Osteoblast (primary cell): ENCODE results near the gene KLHL8. TPM values are rescaled to one million over a fixed set of nuclear protein-coding genes. Genes with fewer than 3 reads are reported as not detected.

Source experiments
- DNase-seq: peaks from one replicate; pipeline ENCODE4 v3.0.0; 2011; ENCODE audit warnings: low spot score, mixed read lengths; ENCODE audit not compliant: insufficient read length; ENCODE audit errors: missing footprints
- H2AFZ ChIP-seq: 2 replicates; pipeline ENCODE4 v1.6.0; 2011; ENCODE audit warnings: mild to moderate bottlenecking, low read length
- H3K27ac ChIP-seq: 2 replicates; pipeline ENCODE4 v1.5.1; 2011; ENCODE audit warnings: mild to moderate bottlenecking, low read depth, low read length, moderate library complexity
- H3K27me3 ChIP-seq: 2 replicates; pipeline ENCODE4 v1.6.0; 2012; ENCODE audit warnings: mild to moderate bottlenecking, control low read depth, inconsistent platforms, low read length, moderate library complexity; ENCODE audit not compliant: insufficient read depth
- H3K36me3 ChIP-seq: 2 replicates; pipeline ENCODE4 v1.5.1; 2011; ENCODE audit warnings: mild to moderate bottlenecking, low read length, control low read depth, moderate library complexity; ENCODE audit not compliant: insufficient read depth
- H3K4me1 ChIP-seq: 2 replicates; pipeline ENCODE4 v1.5.1; 2011; ENCODE audit warnings: mild to moderate bottlenecking, low read length, control low read depth, moderate library complexity; ENCODE audit not compliant: insufficient read depth
- H3K4me2 ChIP-seq: 2 replicates; pipeline ENCODE4 v1.6.0; 2011; ENCODE audit warnings: mild to moderate bottlenecking, low read length; ENCODE audit not compliant: insufficient read depth
- H3K4me3 ChIP-seq: fragments of 200-600 bp; sonication (generic); 3 replicates; pipeline ENCODE4 v1.5.1; 2012; ENCODE audit warnings: mild to moderate bottlenecking, low read length, inconsistent platforms; ENCODE audit not compliant: insufficient read depth
- H3K79me2 ChIP-seq: 2 replicates; pipeline ENCODE4 v1.6.0; 2012; ENCODE audit warnings: mild to moderate bottlenecking, low read length, control low read depth, inconsistent platforms; ENCODE audit not compliant: insufficient read depth
- H3K9me3 ChIP-seq: 2 replicates; pipeline ENCODE4 v1.5.1; 2011; ENCODE audit warnings: low read depth, low read length, control low read depth
- H4K20me1 ChIP-seq: 2 replicates; pipeline ENCODE4 v1.6.0; 2012; ENCODE audit warnings: mild to moderate bottlenecking, low read length, control low read depth; ENCODE audit not compliant: insufficient read depth
- total RNA-seq: library from RNA; depleted of rRNA; stranded (reverse); fragments of >200 nt; gene quantifications from 2 replicates; pipeline ENCODE4 v1.2.3, GENCODE V29; 2012
- TF ChIP-seq, protein P1 (sequence below): IDR thresholded peaks from 2 replicates; pipeline ENCODE4 v1.5.1; 2011; ENCODE audit warnings: mild to moderate bottlenecking, low read depth, low read length, moderate library complexity; ENCODE audit errors: extremely low read depth

The KLHL8 gene
- total RNA-seq, 1 donor, result 12.7 TPM

DNA sequence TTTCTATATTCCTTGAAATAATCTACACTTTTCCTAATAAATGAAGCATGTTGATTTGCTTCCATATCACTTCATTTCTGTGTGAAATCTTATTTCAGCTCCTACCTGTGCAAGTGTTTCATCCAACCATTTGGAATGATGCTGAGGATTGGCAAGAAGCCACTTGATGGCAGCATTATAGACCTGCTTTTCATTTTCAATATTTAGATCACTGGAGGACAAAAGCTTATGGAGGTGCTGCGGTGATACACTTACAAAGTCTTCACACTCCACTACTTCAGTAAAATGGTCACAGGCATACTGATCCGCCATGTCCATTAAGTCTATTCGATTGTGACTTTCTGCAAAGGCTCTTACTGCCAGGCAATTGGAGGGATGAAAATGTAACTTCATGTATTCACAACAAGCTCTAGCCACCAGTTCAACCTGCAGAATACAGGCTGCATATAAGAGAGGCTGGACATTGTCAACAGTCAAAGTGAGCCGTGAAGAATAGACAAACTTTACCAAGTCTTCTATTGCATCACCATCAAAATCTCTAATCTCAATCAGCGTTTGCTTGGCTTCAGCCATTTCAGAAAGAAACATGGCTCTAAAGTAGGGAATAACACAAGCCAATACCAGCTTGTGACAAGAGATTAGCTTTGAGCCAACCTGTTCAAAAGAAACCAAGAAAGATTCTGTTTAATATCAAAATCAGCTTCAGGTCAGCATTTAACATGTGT, 35.1 kb downstream of the KLHL8 start:
- H3K4me3 ChIP-seq, result no peak overlapping the region
- no peaks in the 10 kb centered on the region for H3K79me2 ChIP-seq
- H3K4me1 ChIP-seq, result no peaks in the 10 kb centered on the region
- H2AFZ ChIP-seq, result no peak overlapping the region
- no peak overlapping the region for H3K4me2 ChIP-seq
- no peaks in the 10 kb centered on the region for H3K36me3 ChIP-seq
- no peaks in the 10 kb centered on the region for H4K20me1 ChIP-seq
- DNase-seq, result no peak
- TF ChIP-seq, protein P1, sequence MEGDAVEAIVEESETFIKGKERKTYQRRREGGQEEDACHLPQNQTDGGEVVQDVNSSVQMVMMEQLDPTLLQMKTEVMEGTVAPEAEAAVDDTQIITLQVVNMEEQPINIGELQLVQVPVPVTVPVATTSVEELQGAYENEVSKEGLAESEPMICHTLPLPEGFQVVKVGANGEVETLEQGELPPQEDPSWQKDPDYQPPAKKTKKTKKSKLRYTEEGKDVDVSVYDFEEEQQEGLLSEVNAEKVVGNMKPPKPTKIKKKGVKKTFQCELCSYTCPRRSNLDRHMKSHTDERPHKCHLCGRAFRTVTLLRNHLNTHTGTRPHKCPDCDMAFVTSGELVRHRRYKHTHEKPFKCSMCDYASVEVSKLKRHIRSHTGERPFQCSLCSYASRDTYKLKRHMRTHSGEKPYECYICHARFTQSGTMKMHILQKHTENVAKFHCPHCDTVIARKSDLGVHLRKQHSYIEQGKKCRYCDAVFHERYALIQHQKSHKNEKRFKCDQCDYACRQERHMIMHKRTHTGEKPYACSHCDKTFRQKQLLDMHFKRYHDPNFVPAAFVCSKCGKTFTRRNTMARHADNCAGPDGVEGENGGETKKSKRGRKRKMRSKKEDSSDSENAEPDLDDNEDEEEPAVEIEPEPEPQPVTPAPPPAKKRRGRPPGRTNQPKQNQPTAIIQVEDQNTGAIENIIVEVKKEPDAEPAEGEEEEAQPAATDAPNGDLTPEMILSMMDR, result no peak
- H3K27me3 ChIP-seq, result no peaks in the 10 kb centered on the region
- no peak overlapping the region for H3K27ac ChIP-seq
- H3K9me3 ChIP-seq, result no peaks in the 10 kb centered on the region

GRCh38 chr4:87180767-87181166, 39.7 kb downstream of the KLHL8 start:
- no peaks in the 10 kb centered on the region for H3K79me2 ChIP-seq
- peaks cover 6% of the 10 kb centered on the region for H3K4me1 ChIP-seq
- no peak overlapping the region for H2AFZ ChIP-seq
- no peak for DNase-seq
- H3K27ac ChIP-seq, result no peak overlapping the region
- H3K27me3 ChIP-seq, result no peaks in the 10 kb centered on the region
- no peak overlapping the region for H3K4me3 ChIP-seq
- no peaks in the 10 kb centered on the region for H4K20me1 ChIP-seq
- TF ChIP-seq, protein P1, result no peak
- no peaks in the 10 kb centered on the region for H3K36me3 ChIP-seq
- H3K9me3 ChIP-seq, result no peaks in the 10 kb centered on the region
- no peak overlapping the region for H3K4me2 ChIP-seq

- Histone ChIP-seq H3K27ac (no peak overlapping the region), H3K79me2 (no peaks in the 10 kb centered on the region), H3K9me3 (no peaks in the 10 kb centered on the region), H2AFZ (no peak overlapping the region), H4K20me1 (no peaks in the 10 kb centered on the region), H3K36me3 (no peaks in the 10 kb centered on the region), H3K4me2 (peak overlapping the region; percentile 10), H3K27me3 (no peaks in the 10 kb centered on the region), H3K4me3 (no peak overlapping the region), H3K4me1 (peaks cover 6% of the 10 kb centered on the region)
- TF ChIP-seq, protein P1, result no peak
- DNase-seq, result no peak
Observed at GRCh38 chr4:87179751-87180150, 40.7 kb downstream of the KLHL8 start.

DNA sequence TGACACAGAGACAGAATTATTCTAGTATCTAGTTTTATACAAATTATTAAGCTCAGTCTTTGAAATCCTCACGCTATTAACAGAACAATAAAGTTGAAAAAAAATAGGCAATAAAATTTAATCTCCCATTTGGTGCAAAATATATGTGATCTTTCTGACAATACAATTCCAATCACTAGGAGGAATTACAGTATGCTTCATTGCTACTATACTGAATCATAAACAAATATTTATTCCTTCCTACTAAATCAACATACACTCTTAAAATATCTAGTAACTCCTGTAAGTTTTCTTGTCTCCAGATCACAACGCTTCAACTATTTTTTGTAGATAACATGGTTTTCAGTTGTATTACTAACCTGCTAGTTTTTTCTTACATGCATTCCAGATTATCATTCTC, 45.7 kb downstream of the KLHL8 start:
- H2AFZ ChIP-seq, result no peak overlapping the region
- H3K27me3 ChIP-seq, result no peaks in the 10 kb centered on the region
- H3K36me3 ChIP-seq, result no peaks in the 10 kb centered on the region
- no peaks in the 10 kb centered on the region for H3K79me2 ChIP-seq
- H3K9me3 ChIP-seq, result no peaks in the 10 kb centered on the region
- no peak overlapping the region for H3K4me2 ChIP-seq
- no peak overlapping the region for H3K4me3 ChIP-seq
- peaks cover 2% of the 10 kb centered on the region for H3K4me1 ChIP-seq
- H3K27ac ChIP-seq, result no peak overlapping the region
- H4K20me1 ChIP-seq, result no peaks in the 10 kb centered on the region
- TF ChIP-seq, protein P1, result no peak
- DNase-seq, result peak; percentile 64
